ENCODE measurements around the gene IPO4. TPM values are rescaled to one million over a fixed set of nuclear protein-coding genes. Genes with fewer than 3 reads are reported as not detected.

Gene IPO4
- total RNA-seq, 4 donors from 2014 or later: 28.1 to 49.0 (median 31.3) TPM

DNA sequence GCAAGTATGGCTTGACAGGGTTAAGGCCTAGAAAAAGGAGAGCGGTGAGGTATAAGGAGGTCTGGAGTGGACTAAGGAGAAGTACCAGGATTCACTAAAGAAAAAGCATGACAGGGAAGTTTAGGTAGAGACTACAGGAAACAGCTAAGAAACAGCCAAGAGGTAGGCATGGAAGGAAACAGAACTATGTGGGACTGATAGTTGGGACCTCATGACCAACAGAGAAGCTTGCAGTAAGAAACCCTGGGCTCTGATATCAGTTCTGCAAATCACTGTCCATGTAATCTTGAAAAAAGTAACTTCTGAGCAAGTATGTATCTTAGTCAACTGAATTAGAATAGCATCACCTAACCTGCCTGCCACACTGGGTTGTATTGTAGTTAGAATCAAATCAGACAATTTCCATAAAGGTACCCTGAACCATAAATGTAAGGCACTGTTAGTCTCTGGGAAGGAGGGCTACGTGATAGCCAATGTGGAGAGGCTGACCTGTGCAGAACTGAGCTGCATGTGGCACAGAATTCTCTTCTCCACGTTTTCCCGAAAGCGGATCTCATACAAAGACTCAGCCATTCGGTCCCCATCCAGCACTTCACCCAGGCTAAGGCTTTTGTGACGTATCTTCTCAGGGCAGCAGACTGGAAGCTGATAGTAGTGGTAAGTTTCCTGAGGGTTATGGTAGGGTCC is 5.7 kb upstream of the IPO4 start:
- Histone ChIP-seq H3K4me1 (peaks cover 17 to 31% of the 10 kb centered on the region in 2 donors), H3K27ac (peak overlapping the region in 2 of 3 donors; percentile 94 to 98), H3K27me3 (no peaks in the 10 kb centered on the region), H3K36me3 (peaks cover 11 to 17% of the 10 kb centered on the region in 2 donors), H3K4me3 (replicated peaks in 1 of 3) (peak overlapping the region in 2 of 3 donors; percentile 94 to 100), H3K9me3 (no peaks in the 10 kb centered on the region)
- TF ChIP-seq POLR2A (IDR thresholded peaks at IDR 0.05): no peak
- TF ChIP-seq, protein P1, sequence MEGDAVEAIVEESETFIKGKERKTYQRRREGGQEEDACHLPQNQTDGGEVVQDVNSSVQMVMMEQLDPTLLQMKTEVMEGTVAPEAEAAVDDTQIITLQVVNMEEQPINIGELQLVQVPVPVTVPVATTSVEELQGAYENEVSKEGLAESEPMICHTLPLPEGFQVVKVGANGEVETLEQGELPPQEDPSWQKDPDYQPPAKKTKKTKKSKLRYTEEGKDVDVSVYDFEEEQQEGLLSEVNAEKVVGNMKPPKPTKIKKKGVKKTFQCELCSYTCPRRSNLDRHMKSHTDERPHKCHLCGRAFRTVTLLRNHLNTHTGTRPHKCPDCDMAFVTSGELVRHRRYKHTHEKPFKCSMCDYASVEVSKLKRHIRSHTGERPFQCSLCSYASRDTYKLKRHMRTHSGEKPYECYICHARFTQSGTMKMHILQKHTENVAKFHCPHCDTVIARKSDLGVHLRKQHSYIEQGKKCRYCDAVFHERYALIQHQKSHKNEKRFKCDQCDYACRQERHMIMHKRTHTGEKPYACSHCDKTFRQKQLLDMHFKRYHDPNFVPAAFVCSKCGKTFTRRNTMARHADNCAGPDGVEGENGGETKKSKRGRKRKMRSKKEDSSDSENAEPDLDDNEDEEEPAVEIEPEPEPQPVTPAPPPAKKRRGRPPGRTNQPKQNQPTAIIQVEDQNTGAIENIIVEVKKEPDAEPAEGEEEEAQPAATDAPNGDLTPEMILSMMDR (IDR thresholded peaks at IDR 0.05): no peak
- intact Hi-C loops (cut with DNase I): no loop called here
- 83 to 87% methylated on average over 7 of the region's 7 CpGs for WGBS, 2 donors
- DNase-seq: no peak

GRCh38 chr14:24192933-24193332 is 4.3 kb upstream of the IPO4 start:
- intact Hi-C loops (cut with DNase I): no loop called here
- no peak overlapping the region for H3K4me3 ChIP-seq (replicated peaks in 1 of 3)
- DNase-seq: no peak
- no peak for TF ChIP-seq POLR2A (IDR thresholded peaks at IDR 0.05)
- TF ChIP-seq, protein P1 (IDR thresholded peaks at IDR 0.05): no peak
- H3K27me3 ChIP-seq: no peaks in the 10 kb centered on the region
- no peaks in the 10 kb centered on the region for H3K9me3 ChIP-seq
- WGBS, 2 donors: 92 to 95% methylated on average over 15 of the region's 15 CpGs
- H3K36me3 ChIP-seq: peaks cover 11 to 17% of the 10 kb centered on the region in 2 donors
- H3K27ac ChIP-seq: no peak overlapping the region
- H3K4me1 ChIP-seq: peaks cover 19 to 31% of the 10 kb centered on the region in 2 donors

DNA sequence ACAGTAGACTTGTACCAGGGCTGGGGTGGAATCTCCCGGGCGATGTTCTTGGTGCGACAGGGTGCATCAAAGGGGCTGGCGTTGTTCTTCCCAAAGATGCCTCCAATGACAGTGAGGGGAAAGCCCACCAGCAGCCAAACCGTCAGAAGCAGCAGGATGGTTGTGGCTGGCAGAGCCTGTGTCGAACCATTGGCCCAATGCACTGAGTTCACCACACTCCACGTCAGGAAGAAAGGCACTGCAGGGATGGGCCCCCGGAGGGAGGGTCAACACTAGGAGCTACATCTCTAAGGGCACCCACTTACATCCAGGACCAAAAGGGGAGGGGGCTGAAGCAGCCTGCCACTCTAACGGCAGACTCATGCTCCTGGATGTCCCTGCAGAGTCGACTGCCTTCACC is 1.8 kb upstream of the IPO4 start:
- Histone ChIP-seq H3K9me3 (no peaks in the 10 kb centered on the region), H3K4me1 (peaks cover 19 to 25% of the 10 kb centered on the region in 2 donors), H3K36me3 (peaks cover 22 to 26% of the 10 kb centered on the region in 2 donors), H3K27ac (no peak overlapping the region), H3K27me3 (no peaks in the 10 kb centered on the region), H3K4me3 (replicated peaks in 1 of 3) (no peak overlapping the region)
- 89 to 94% methylated on average over 10 of the region's 10 CpGs for WGBS, 2 donors
- no peak for DNase-seq
- TF ChIP-seq, protein P1 (IDR thresholded peaks at IDR 0.05): no peak
- TF ChIP-seq POLR2A (IDR thresholded peaks at IDR 0.05): no peak
- intact Hi-C loops (cut with DNase I): no loop called here

DNA sequence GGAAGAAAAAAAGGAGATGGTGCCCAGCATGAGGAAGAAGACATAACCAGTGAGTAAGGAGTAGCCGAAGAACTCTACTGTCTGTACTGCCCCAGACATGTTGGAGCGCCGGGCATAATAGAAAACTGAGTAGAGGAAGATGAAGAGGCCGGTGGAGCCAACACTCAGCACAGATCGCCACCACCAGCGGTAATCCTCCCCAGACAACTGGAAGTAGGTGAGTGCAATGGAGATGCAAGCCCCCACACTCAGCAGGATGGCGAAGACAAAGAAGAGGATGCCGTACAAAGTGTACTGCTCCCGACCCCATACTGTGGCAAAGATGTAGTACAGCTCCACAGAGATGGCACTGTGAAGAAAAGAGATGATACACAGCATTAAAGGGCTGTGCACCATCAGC is 844 bp upstream of the IPO4 start:
- TF ChIP-seq, protein P1 (IDR thresholded peaks at IDR 0.05): no peak
- no peak for TF ChIP-seq POLR2A (IDR thresholded peaks at IDR 0.05)

GRCh38 chr14:24189059-24189375 is 401 bp upstream of the IPO4 start:
- intact Hi-C loops (cut with DNase I): no loop called here
- no peak overlapping the region for H3K4me3 ChIP-seq (replicated peaks in 1 of 3)

More for the DNA sequence above, 844 bp upstream of the IPO4 start:
- Histone ChIP-seq H3K27ac (peak overlapping the region in 1 of 3 donors; percentile 1), H3K27me3 (no peaks in the 10 kb centered on the region), H3K36me3 (peaks cover 30 to 31% of the 10 kb centered on the region in 2 donors), H3K4me3 (replicated peaks in 1 of 3) (no peak overlapping the region), H3K9me3 (no peaks in the 10 kb centered on the region), H3K4me1 (peaks cover 13 to 20% of the 10 kb centered on the region in 2 donors)
- 87 to 92% methylated on average over 9 of the region's 9 CpGs for WGBS, 2 donors
- intact Hi-C loops (cut with DNase I): no loop called here
- DNase-seq: no peak

More at GRCh38 chr14:24189059-24189375, 401 bp upstream of the IPO4 start:
- Histone ChIP-seq H3K4me1 (peaks cover 9 to 16% of the 10 kb centered on the region in 2 donors), H3K36me3 (peaks cover 34 to 36% of the 10 kb centered on the region in 2 donors), H3K27ac (peak overlapping the region in 1 of 3 donors; percentile 1), H3K27me3 (no peaks in the 10 kb centered on the region), H3K9me3 (no peaks in the 10 kb centered on the region)
- TF ChIP-seq, protein P1 (IDR thresholded peaks at IDR 0.05): no peak
- TF ChIP-seq POLR2A (IDR thresholded peaks at IDR 0.05): no peak
- DNase-seq: no peak
- 1 to 2% methylated on average over 3 of the region's 3 CpGs for WGBS, 2 donors
